IMR-90 (cell line): Measurements from ENCODE around the gene KPTN.

Experiments
- BHLHE40 ChIP-seq: fragments of 150-350 bp; IDR thresholded peaks from 2 replicates; pipeline ENCODE4 v1.6.1; 2016; ENCODE audit warnings: mild to moderate bottlenecking, low read depth, low read length
- CTCF ChIP-seq: conservative IDR thresholded peaks from 2 replicates; pipeline ENCODE4 v1.5.1; 2012; ENCODE audit warnings: mild to moderate bottlenecking, low read depth, low read length, improper control_type of control experiment
- FOS ChIP-seq: fragments of 150-350 bp; IDR thresholded peaks from 2 replicates; pipeline ENCODE4 v1.6.1; 2016; ENCODE audit warnings: low read depth, low read length
- MAFK ChIP-seq: IDR thresholded peaks from 2 replicates; pipeline ENCODE4 v1.6.1; 2012; ENCODE audit warnings: low read depth, low read length, improper control_type of control experiment
- POLR2A ChIP-seq: IDR thresholded peaks from 2 replicates; pipeline ENCODE4 v1.6.1; 2012; ENCODE audit warnings: mild to moderate bottlenecking, low read depth, low read length
- SMC3 ChIP-seq: fragments of 150-350 bp; IDR thresholded peaks from 2 replicates; pipeline ENCODE4 v1.6.1; 2016; ENCODE audit warnings: low read depth, mild to moderate bottlenecking, antibody characterized with exemption, low read length, moderate library complexity

GRCh38 chr19:47432091-47432490 is 51.9 kb downstream of the KPTN start:
- no peak for TF ChIP-seq POLR2A
- no peak for TF ChIP-seq CTCF
- no peak for TF ChIP-seq BHLHE40
- no peak for TF ChIP-seq MAFK
- TF ChIP-seq FOS = no peak
- TF ChIP-seq SMC3 = no peak
